Activated T-helper 1 cell treated with anti-CD3 and anti-CD28 coated beads, Interleukin-12 subunit alpha, Interleukin-12 subunit beta, Interleukin-2, Interleukin-4 antibody, amounts not matched to agents 30 ng/mL and 10 ng/mL and 1 ng/mL, durations not matched to agents 14 hours and 24 hours and 36 hours (primary cell): ENCODE data around the gene GARS1. TPM values are rescaled to one million over a fixed set of nuclear protein-coding genes. Genes with fewer than 3 reads are reported as not detected.
A peak's percentile ranks its signal among the peaks of the same experiment; 100 is the strongest.
"Not testable (repeated sequence)": the region's sequence is repeated elsewhere in the genome, so short reads cannot be mapped to it uniquely, and the experiment has no call there.

Experiments
- DNase-seq: peaks from one replicate; pipeline ENCODE4 v3.0.0; 2021; ENCODE audit warnings: low spot score
- H3K27ac Mint-ChIP-seq: one replicate; pipeline ENCODE4 v1.8.0; 2021; ENCODE audit warnings: mild to moderate bottlenecking, mixed read lengths
- H3K27me3 Mint-ChIP-seq: one replicate; pipeline ENCODE4 v1.8.0; 2022; ENCODE audit warnings: mild to moderate bottlenecking, moderate library complexity, mixed read lengths; ENCODE audit not compliant: insufficient read depth
- H3K36me3 Mint-ChIP-seq: one replicate; pipeline ENCODE4 v1.8.0; 2021; ENCODE audit warnings: low read depth, mixed read lengths
- H3K4me1 Mint-ChIP-seq: one replicate; pipeline ENCODE4 v1.8.0; 2021; ENCODE audit warnings: low read depth, mixed read lengths
- H3K4me3 Mint-ChIP-seq: one replicate; pipeline ENCODE4 v1.8.0; 2021; ENCODE audit warnings: mild to moderate bottlenecking, moderate library complexity, mixed read lengths
- H3K9me3 Mint-ChIP-seq: one replicate; pipeline ENCODE4 v1.8.0; 2021; ENCODE audit warnings: mixed read lengths
- intact Hi-C: fragments of 100-400 bp; cut with micrococcal nuclease; formaldehyde crosslinking; loops from one replicate; pipeline ENCODE4 v1.15.1; 2024
- total RNA-seq: library from RNA; stranded (reverse); gene quantifications from 2 replicates; pipeline ENCODE4 v1.2.3, GENCODE V29; 2022

The GARS1 gene
- total RNA-seq, 1 donor from 2014 or later = 250 TPM

- H3K27me3 Mint-ChIP-seq = no peaks in the 10 kb centered on the region
- H3K4me1 Mint-ChIP-seq = peaks cover 7% of the 10 kb centered on the region
- H3K27ac Mint-ChIP-seq = no peak overlapping the region
- intact Hi-C loops = no loop called here
- H3K36me3 Mint-ChIP-seq = peaks cover 37% of the 10 kb centered on the region
- no peak for DNase-seq
- no peak overlapping the region for H3K4me3 Mint-ChIP-seq
- H3K9me3 Mint-ChIP-seq = peaks cover 19% of the 10 kb centered on the region
Observed at GRCh38 chr7:30585675-30586074, 9.0 kb upstream of the GARS1 start.

GRCh38 chr7:30587547-30587946, 7.1 kb upstream of the GARS1 start:
- H3K4me3 Mint-ChIP-seq, DNase-seq, H3K27ac Mint-ChIP-seq, H3K27me3 Mint-ChIP-seq, intact Hi-C loops: not testable (repeated sequence)
- Mint-ChIP-seq H3K9me3 (peaks cover 19% of the 10 kb centered on the region), H3K4me1 (peaks cover 24% of the 10 kb centered on the region), H3K36me3 (peaks cover 35% of the 10 kb centered on the region)

- H3K4me1 Mint-ChIP-seq = peaks cover 39% of the 10 kb centered on the region
- peaks cover 19% of the 10 kb centered on the region for H3K9me3 Mint-ChIP-seq
- no peak overlapping the region for H3K4me3 Mint-ChIP-seq
- no peaks in the 10 kb centered on the region for H3K27me3 Mint-ChIP-seq
- intact Hi-C loops = no loop called here
- H3K27ac Mint-ChIP-seq = no peak overlapping the region
- no peak for DNase-seq
- H3K36me3 Mint-ChIP-seq = peaks cover 21% of the 10 kb centered on the region
Observed at GRCh38 chr7:30589111-30589510, 5.6 kb upstream of the GARS1 start.

- DNase-seq = no peak
- Mint-ChIP-seq H3K27ac (peak overlapping the region; percentile 99), H3K27me3 (no peaks in the 10 kb centered on the region), H3K4me1 (peaks cover 73% of the 10 kb centered on the region), H3K36me3 (peaks cover 32% of the 10 kb centered on the region), H3K4me3 (peak overlapping the region; percentile 99), H3K9me3 (peaks cover 1% of the 10 kb centered on the region)
- intact Hi-C loops = loop anchor here (1.0 to 10.0 kb wide), 9 partner anchors 17 to 1901 kb away; partner anchors contain the start of genes AVL9, FKBP14, GGCT and LSM5
Observed at GRCh38 chr7:30594048-30594539, 584 bp upstream of the GARS1 start.

GRCh38 chr7:30595436-30596013, 847 bp downstream of the GARS1 start:
- H3K9me3 Mint-ChIP-seq = no peaks in the 10 kb centered on the region

GRCh38 chr7:30596014-30596641, 1.4 kb downstream of the GARS1 start:
- Mint-ChIP-seq H3K27ac (peak overlapping the region; percentile 99), H3K27me3 (no peaks in the 10 kb centered on the region), H3K4me1 (peaks cover 78% of the 10 kb centered on the region), H3K36me3 (peaks cover 45% of the 10 kb centered on the region), H3K9me3 (no peaks in the 10 kb centered on the region), H3K4me3 (peak overlapping the region; percentile 99)
- intact Hi-C loops = loop anchor here (10.0 kb wide), 2 partner anchors 251 to 1899 kb away; partner anchors contain the start of genes AVL9 and LSM5
- no peak for DNase-seq

More at GRCh38 chr7:30595436-30596013, 847 bp downstream of the GARS1 start:
- Mint-ChIP-seq H3K27ac (peak overlapping the region; percentile 99), H3K4me3 (peak overlapping the region; percentile 99), H3K27me3 (no peaks in the 10 kb centered on the region), H3K36me3 (peaks cover 41% of the 10 kb centered on the region), H3K4me1 (peaks cover 76% of the 10 kb centered on the region)
- intact Hi-C loops = loop anchor here (1.0 to 10.0 kb wide), 6 partner anchors 15 to 1899 kb away; partner anchors contain the start of genes AVL9, LSM5 and NOD1
- DNase-seq = no peak

- H3K27ac Mint-ChIP-seq = peak overlapping the region; percentile 99
- H3K9me3 Mint-ChIP-seq = no peaks in the 10 kb centered on the region
- H3K36me3 Mint-ChIP-seq = peaks cover 50% of the 10 kb centered on the region
- H3K4me3 Mint-ChIP-seq = peak overlapping the region; percentile 99
- intact Hi-C loops = loop anchor here (10.0 kb wide), 2 partner anchors 252 to 1898 kb away; partner anchors contain the start of genes AVL9 and LSM5
- DNase-seq = no peak
- peaks cover 77% of the 10 kb centered on the region for H3K4me1 Mint-ChIP-seq
- H3K27me3 Mint-ChIP-seq = no peaks in the 10 kb centered on the region
Observed at GRCh38 chr7:30596721-30597120, 2.0 kb downstream of the GARS1 start.

- Mint-ChIP-seq H3K4me1 (peaks cover 69% of the 10 kb centered on the region), H3K4me3 (peak overlapping the region; percentile 37), H3K36me3 (peaks cover 60% of the 10 kb centered on the region), H3K9me3 (no peaks in the 10 kb centered on the region), H3K27ac (peak overlapping the region; percentile 61), H3K27me3 (no peaks in the 10 kb centered on the region)
- intact Hi-C loops = loop anchor here (1.0 to 10.0 kb wide), 3 partner anchors 8 to 1897 kb away; partner anchors contain the start of genes AVL9 and LSM5
- no peak for DNase-seq
Observed at GRCh38 chr7:30598121-30598876, 3.6 kb downstream of the GARS1 start.

- H3K36me3 Mint-ChIP-seq = peaks cover 64% of the 10 kb centered on the region
- intact Hi-C loops = no loop called here
- peaks cover 41% of the 10 kb centered on the region for H3K4me1 Mint-ChIP-seq
- no peaks in the 10 kb centered on the region for H3K9me3 Mint-ChIP-seq
- H3K27me3 Mint-ChIP-seq = no peaks in the 10 kb centered on the region
- no peak overlapping the region for H3K27ac Mint-ChIP-seq
- H3K4me3 Mint-ChIP-seq = no peak overlapping the region
- DNase-seq = no peak
Observed at GRCh38 chr7:30604901-30605300, 10.2 kb downstream of the GARS1 start.

GRCh38 chr7:30605832-30606231, 11.2 kb downstream of the GARS1 start:
- H3K4me3 Mint-ChIP-seq = no peak overlapping the region
- DNase-seq = no peak
- H3K27me3 Mint-ChIP-seq = no peaks in the 10 kb centered on the region
- no peak overlapping the region for H3K27ac Mint-ChIP-seq
- H3K4me1 Mint-ChIP-seq = peaks cover 37% of the 10 kb centered on the region
- H3K9me3 Mint-ChIP-seq = no peaks in the 10 kb centered on the region
- intact Hi-C loops = loop anchor here (1.0 kb wide), 1 partner anchor 8 kb away; no protein-coding TSS in a partner anchor
- H3K36me3 Mint-ChIP-seq = peaks cover 64% of the 10 kb centered on the region

GRCh38 chr7:30612658-30613265, 18.1 kb downstream of the GARS1 start:
- DNase-seq = no peak
- H3K4me3 Mint-ChIP-seq = peak overlapping the region; percentile 41
- H3K36me3 Mint-ChIP-seq = peaks cover 70% of the 10 kb centered on the region

More at GRCh38 chr7:30612658-30613265, 18.1 kb downstream of the GARS1 start:
- intact Hi-C loops = loop anchor here (2.0 kb wide), 1 partner anchor 14 kb away; no protein-coding TSS in a partner anchor
- Mint-ChIP-seq H3K27ac (peak overlapping the region; percentile 55), H3K9me3 (no peaks in the 10 kb centered on the region), H3K27me3 (no peaks in the 10 kb centered on the region), H3K4me1 (peaks cover 35% of the 10 kb centered on the region)
